ENCODE results near the gene SLC6A3. TPM values are rescaled to one million over a fixed set of nuclear protein-coding genes. Genes with fewer than 3 reads are reported as not detected.
A peak's percentile ranks its signal among the peaks of the same experiment; 100 is the strongest.

SLC6A3 gene
- total and polyA plus RNA-seq, 9 donors: 0.05 to 0.62 (median 0.40) TPM

GRCh38 chr5:1464096-1464446 is 18.8 kb upstream of the SLC6A3 start:
- WGBS, 3 donors: 91 to 93% (median 92%) methylated on average over 14 of the region's 14 CpGs
- Histone ChIP-seq H3K27me3 (no peaks in the 10 kb centered on the region), H3K4me1 (ENCODE audit: insufficient read depth) (no peaks in the 10 kb centered on the region), H3K9me3 (no peaks in the 10 kb centered on the region), H3K4me3 (no peak overlapping the region), H3K36me3 (no peaks in the 10 kb centered on the region), H3K27ac (no peak overlapping the region)
- TF ChIP-seq CTCF (IDR thresholded peaks at IDR 0.05): no peak
- TF ChIP-seq EP300 (IDR thresholded peaks at IDR 0.05): no peak
- no peak for TF ChIP-seq POLR2A (IDR thresholded peaks at IDR 0.05)
- intact Hi-C loops (cut with DNase I): no loop called here
- DNase-seq: peak in 1 of 5 donors; percentile 9

- no peaks in the 10 kb centered on the region for H3K27me3 ChIP-seq
- 93 to 94% (median 93%) methylated on average over 46 of the region's 46 CpGs for WGBS, 3 donors
- intact Hi-C loops (cut with DNase I): no loop called here
- H3K4me3 ChIP-seq: no peak overlapping the region
- no peak overlapping the region for H3K27ac ChIP-seq
- H3K36me3 ChIP-seq: no peaks in the 10 kb centered on the region
- no peak for TF ChIP-seq POLR2A (IDR thresholded peaks at IDR 0.05)
- TF ChIP-seq CTCF (IDR thresholded peaks at IDR 0.05): no peak
- TF ChIP-seq EP300 (IDR thresholded peaks at IDR 0.05): no peak
- no peaks in the 10 kb centered on the region for H3K9me3 ChIP-seq
- no peaks in the 10 kb centered on the region for H3K4me1 ChIP-seq (ENCODE audit: insufficient read depth)
- DNase-seq: peak in 1 of 5 donors; percentile 7
These were observed 18.3 kb upstream of the SLC6A3 start for GRCh38 chr5:1463326-1464095.

GRCh38 chr5:1462358-1462757 is 17.1 kb upstream of the SLC6A3 start:
- TF ChIP-seq POLR2A (IDR thresholded peaks at IDR 0.05): no peak
- no peak for TF ChIP-seq EP300 (IDR thresholded peaks at IDR 0.05)
- TF ChIP-seq CTCF (IDR thresholded peaks at IDR 0.05): no peak
- Histone ChIP-seq H3K9me3 (no peaks in the 10 kb centered on the region), H3K27me3 (no peaks in the 10 kb centered on the region), H3K27ac (no peak overlapping the region), H3K36me3 (no peaks in the 10 kb centered on the region), H3K4me1 (ENCODE audit: insufficient read depth) (no peaks in the 10 kb centered on the region), H3K4me3 (no peak overlapping the region)
- WGBS, 3 donors: 89 to 91% (median 89%) methylated on average over 20 of the region's 20 CpGs
- intact Hi-C loops (cut with DNase I): no loop called here
- DNase-seq: peak in 1 of 5 donors; percentile 7

GRCh38 chr5:1461396-1461795 is 16.2 kb upstream of the SLC6A3 start:
- Histone ChIP-seq H3K36me3 (no peaks in the 10 kb centered on the region), H3K4me3 (no peak overlapping the region), H3K9me3 (no peaks in the 10 kb centered on the region), H3K27me3 (no peaks in the 10 kb centered on the region), H3K4me1 (ENCODE audit: insufficient read depth) (no peaks in the 10 kb centered on the region), H3K27ac (no peak overlapping the region)
- no peak for DNase-seq
- TF ChIP-seq EP300 (IDR thresholded peaks at IDR 0.05): no peak
- TF ChIP-seq POLR2A (IDR thresholded peaks at IDR 0.05): no peak
- no peak for TF ChIP-seq CTCF (IDR thresholded peaks at IDR 0.05)
- intact Hi-C loops (cut with DNase I): no loop called here
- 95 to 97% (median 96%) methylated on average over 10 of the region's 10 CpGs for WGBS, 3 donors

Data from ovary (tissue), 9 donors.